ENCODE data around the gene PIM3.

PIM3 gene

GRCh38 chr22:50008151-50009040 lies 47.8 kb downstream of the PIM3 start:
- no peak for FAIRE-seq

GRCh38 chr22:50009251-50009650 lies 48.7 kb downstream of the PIM3 start:
- FAIRE-seq, result no peak

- FAIRE-seq, result no peak
Measured at GRCh38 chr22:50009765-50010675, 49.4 kb downstream of the PIM3 start.

GRCh38 chr22:50010676-50011446 lies 50.3 kb downstream of the PIM3 start:
- no peak for FAIRE-seq

GRCh38 chr22:50011447-50012210 lies 51.1 kb downstream of the PIM3 start:
- FAIRE-seq, result no peak

GRCh38 chr22:50012211-50013181 lies 51.9 kb downstream of the PIM3 start, which contains the start of gene IL17REL:
TSS of gene IL17REL (minus strand) at chr22:50012765. CDS start at chr22:50012646, 119 bp downstream.
- FAIRE-seq, result no peak
